HPDE6-E6E7 (cell line): ENCODE measurements around the gene TTC24.

Experiments used
- DNase-seq: peaks from one replicate; pipeline ENCODE4 v3.0.0; 2011; ENCODE audit warnings: missing footprints; ENCODE audit errors: extremely low spot score

The TTC24 gene

DNA sequence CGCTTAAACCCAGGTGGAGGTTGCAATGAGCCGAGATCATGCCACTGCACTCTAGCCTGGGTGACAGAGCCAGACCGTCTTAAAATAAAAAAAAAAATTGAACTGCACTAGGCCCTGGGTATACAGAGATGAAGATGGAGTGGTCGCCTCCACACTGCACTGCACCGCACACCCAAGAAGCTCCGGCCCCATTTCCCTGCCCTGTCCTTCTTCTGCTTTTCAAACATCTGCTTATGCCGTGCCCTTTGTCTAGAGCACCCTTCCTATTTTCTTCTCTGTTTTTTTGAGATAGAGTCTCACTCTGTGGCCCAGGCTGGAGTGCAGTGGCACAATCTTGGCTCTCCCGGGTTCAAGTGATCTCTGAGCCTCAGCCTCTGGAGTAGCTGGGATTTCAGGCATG is 24.6 kb upstream of the TTC24 start:
- DNase-seq = no peak

GRCh38 chr1:156555715-156556114 is 23.8 kb upstream of the TTC24 start:
- DNase-seq = no peak

- no peak for DNase-seq
These were observed 23.2 kb upstream of the TTC24 start for GRCh38 chr1:156556354-156556753.

DNA sequence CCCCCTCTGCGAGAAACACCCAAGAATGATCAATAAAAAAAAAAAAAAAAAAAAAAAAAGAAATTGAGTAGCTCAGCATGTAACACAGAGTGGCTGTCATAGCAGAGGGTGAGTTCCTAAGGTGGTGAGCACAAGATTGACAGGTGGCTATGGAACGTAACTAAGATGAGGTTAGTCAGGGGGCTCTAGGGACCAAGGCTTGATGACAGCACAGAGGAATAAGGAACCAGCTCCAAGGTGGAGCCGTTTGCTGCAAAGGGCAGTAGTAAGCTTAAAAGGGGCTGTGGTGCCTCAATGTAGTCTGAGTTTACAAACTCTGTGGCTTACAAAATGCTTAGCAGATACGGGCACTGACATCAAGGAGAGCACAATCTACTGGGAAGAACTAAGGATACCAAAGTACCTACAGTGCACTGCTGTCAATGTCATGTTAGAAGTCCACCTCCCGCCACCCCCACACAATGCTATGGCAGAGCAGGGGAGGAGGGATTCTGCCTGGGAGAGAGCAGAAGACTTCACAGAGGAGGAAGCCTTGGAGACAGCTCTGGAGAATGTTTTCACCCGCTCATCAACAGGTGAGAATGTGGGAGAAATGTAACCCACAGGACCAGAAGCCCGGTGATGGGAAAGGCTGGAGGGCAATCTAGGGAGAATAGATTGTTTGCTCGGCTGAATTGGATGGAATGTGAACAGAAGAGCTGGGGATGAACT is 20.3 kb upstream of the TTC24 start:
- no peak for DNase-seq

DNA sequence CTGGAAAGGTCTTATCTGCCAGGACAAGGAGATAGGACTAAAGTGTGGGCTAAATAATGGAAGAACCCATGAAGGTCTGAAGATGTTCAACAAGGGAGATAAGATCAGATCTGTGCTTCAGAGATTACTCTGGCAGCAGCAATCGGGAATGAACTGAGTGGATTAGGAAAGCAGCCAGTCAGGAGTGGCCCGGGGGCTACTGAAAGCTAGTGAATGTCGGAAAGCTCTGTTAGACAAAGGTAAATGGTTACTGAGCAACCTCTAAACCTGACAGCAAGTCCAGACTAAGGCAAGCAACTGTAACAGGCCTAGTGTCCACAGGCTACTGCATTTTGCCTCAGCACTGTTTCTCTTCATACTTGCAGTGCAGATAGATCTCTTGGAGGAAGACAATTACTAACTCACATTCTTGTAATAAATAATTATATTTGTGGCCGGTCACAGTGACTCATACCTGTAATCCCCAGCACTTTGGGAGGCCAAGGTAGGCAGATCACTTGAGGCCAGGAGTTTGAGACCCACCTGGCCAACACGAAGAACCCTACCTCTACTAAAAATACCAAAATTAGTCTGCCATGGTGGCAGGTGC is 19.6 kb upstream of the TTC24 start:
- DNase-seq = no peak

DNA sequence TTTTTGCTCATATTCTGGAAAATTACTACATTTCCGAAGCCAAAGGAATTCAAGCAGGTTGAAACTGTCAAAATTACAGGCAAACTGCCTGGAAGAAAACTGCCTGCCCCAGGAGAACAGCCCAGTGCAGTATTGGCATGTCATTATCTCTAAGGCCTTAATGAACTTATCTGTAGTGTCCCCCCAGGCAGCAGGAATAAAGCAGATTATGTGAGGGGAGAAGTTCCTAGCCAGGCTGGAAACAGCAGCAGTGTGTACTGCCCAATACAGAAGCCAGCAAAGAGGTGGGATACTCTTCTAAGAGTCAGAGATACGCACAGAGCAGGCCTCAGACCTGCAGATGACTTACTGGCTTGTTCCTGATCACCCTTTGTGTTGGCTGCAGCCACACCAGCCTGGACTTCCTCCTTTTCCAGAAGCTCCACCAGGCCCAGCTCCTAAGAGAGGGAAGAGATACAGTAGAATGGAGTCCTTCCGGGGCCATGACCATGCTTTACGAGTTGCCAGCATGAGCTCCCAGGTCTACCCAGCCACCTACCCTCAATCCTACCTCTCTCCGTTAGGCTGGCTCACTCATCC is 18.8 kb upstream of the TTC24 start:
- no peak for DNase-seq

DNA sequence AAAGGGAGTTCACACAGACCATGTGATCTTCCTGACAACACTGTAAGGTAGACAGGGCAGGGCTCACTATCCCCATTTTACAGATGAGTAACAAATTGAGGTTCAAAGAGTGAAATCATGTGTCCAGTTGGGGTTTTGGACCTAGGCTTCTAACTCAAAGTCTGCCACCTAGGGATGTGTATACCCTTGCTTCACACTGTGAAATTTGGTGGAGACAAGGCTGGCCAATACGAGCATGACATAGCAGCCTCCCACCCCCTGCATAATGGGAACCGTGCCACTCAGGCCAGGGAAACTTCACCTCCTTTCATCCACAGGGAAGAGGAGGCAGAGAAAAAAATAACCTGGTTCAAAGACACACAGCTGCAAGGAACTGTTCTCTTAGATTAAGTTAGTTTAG is 14.0 kb upstream of the TTC24 start:
- DNase-seq = no peak

DNA sequence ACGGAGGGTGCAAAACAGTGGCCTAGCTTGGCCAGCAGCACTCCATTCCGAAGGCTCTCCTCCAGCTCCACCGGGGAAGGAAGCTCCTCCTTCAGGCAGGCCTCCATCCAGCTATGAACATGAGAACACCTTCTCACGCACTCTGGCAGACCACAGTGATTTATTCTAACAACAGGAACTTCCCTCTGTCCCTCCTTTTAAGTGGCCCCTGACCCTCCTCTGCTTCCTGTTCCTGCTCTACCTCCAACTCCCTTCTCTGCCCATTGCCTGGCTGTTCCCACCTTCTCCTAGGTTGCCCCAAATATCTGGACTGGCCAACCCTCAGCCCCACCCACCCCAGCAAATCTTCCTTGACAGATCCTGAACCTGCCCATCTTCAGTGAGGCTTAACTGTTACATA is 13.1 kb upstream of the TTC24 start:
- no peak for DNase-seq

DNA sequence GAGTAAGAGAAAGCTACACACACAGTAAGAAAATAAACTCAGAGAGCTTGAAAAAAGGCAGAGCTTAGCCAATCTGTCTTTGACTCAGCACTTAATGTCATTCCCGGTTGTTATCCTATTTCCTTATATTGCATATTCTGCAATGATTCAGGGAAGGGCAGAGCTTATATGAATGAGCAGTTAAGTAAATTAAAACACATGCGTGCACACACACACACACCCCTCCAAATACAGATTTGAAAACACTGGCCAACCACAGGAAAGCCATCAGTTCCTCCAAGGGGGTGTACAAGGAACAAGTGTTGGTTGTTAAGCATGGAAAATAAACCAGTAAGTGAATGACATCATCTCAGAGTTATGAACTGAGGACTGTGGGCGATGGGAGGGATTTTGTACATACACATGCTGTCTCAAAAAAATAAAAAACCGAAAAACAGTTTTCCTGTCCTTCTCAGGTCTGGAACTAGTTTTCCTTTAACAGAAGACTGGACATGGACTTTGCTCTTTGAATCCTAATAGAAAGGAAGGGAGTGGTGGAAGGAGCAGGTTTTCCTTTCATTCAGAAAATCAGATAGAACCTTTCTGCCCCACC is 8.2 kb upstream of the TTC24 start:
- peak; percentile 44 for DNase-seq

DNA sequence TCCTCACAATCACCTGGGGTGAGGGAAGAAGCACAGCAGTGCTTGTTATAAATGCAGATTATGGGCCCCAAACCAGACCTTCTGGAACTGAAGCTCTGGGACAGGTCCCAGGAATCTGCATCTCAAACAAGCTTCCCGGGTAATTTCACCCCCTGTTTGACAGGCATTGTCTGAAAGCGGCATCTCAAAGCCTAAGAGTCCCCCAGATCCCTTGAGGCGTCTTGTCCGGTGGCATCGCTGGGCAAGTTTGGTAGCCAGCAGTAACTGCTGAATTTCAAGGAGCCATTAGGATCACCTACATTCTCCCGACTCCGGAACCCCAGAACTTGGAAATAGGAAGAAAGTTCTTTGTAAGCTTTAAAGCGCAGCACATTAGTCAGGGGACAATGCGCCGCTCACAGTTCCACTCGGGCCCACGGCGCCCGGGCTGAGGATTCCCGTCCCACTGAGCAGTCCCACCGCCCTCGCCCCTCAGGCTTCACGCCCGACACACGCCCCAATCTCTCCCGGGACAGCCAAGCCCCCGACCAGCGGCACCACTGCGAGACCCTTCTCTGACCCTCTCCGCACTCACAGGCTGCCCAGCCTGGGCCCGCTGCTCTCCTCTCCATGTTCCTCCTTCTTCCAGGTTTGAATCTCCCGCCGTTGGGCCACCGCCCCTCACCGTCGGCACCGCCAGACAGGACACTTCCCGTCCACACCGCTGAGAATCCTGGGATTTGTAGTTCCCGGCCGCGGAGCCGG is 7.4 kb upstream of the TTC24 start, which contains the start of gene IQGAP3:
TSS of gene IQGAP3 (minus strand) at position 647 of the 744 bp plus-strand sequence. CDS start at position 611, 36 bp downstream.
- peak; percentile 97 for DNase-seq

- no peak for DNase-seq
These were observed 6.9 kb upstream of the TTC24 start for GRCh38 chr1:156572663-156573018.

DNA sequence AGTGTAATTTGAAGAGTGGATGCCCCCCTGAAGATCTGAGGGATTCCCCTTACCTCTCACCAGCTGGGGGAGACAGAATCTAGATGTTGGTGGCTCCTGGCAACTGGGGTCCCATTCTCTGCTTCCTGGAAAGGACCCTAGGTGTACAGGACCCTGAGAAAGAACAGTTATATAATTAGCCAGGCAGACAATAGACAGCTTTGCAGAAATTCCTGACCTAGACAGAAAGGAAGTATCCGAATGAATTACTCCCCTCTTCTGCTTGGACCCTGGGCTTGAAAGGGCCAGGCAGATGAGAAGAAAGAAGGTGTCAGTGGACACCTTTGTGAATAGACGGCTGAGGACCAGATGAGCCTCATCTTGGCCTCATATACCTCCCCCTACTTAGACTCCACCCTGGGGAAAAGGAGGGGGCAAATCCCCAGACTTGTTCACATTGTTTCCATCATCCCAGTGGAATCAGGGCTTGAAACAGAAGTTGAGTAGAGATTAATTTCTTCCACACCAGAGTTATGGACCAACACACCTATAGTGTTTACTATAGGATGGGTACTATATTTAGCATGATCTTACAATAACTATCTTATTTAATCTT is 5.4 kb upstream of the TTC24 start:
- no peak for DNase-seq

GRCh38 chr1:156577550-156577949 is 2.0 kb upstream of the TTC24 start:
- no peak for DNase-seq

DNA sequence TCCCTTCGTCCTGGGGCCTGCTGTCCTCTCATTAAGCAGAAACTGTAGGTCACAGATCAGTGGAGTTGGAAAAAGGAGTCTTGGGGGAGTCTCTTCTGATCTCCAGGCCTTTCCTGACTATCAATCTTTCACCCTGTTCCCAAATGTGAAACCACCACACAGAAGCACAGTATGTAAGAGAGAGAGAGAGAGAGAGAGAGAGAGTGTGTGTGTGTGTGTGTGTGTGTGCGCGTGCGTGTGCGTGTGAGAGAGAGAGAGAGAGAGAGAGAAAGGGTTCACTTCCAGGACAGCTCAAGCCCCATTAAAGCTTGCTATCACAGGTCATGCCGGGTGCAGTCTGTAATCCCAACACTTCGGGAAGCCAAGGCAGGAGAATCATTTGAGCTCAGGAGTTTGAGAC is 1.5 kb upstream of the TTC24 start:
- DNase-seq = no peak

- no peak for DNase-seq
These were observed 2.3 kb downstream of the TTC24 start for GRCh38 chr1:156581661-156582387.

- no peak for DNase-seq
These were observed 3.0 kb downstream of the TTC24 start for GRCh38 chr1:156582388-156583017.

DNA sequence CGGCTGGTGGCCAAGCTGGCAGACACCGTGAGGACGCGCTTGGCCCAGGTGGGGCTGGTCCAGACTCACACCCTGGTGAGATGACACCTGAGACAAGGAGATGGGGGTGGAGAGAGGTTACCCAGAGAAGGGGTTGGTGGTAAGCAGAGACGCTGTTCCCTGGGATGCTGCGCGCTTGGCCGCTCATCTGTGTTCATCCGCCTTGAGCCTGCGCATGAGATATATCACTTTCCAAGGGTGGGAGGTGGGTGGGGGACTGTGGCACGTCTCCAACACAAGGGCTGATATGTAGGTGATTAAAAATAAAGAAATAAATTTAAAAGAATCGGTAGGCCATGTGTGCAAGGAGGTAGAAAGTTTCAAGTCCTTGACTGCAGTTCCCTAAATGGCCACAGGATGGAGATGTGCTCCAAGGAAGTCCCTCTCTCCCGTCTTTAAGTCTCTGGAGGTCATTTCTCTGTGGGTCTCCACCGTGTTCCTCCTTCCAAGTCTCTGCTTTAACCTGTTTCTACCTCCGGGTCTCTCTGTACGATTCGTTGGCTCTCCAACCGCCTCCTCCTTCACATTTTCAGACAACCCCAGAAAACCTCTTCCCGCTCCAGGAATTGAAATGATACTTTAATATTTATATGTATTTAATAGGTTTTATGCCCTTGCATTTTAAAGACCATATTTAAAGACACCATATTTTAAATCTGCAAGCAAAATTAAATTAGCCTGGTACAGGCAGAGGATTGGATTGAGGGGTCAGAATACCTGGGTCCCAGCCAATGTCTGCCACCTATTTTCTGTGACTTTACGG is 4.5 kb downstream of the TTC24 start:
- DNase-seq = peak; percentile 63

DNA sequence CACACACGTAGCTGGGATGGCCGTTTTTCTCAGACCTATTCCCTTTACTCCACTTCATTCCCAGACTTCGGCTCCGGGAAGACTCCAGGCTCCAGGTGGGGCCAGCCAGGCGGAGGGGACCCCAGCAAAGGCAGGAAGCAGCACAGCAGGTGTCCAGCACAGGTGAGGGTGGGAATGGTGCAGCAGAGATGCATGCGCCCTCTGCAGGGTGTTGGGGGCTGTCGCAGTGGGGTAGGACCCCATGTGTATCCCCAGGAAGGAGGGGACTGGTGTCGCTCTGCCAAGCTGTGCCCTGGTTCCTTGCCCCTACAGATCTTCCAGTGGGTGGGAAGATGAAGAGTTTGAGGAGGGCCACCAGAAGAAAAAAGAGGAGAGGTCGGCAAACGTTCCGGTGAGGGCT is 5.3 kb downstream of the TTC24 start:
- DNase-seq = peak; percentile 28

GRCh38 chr1:156586323-156586722 is 6.8 kb downstream of the TTC24 start:
- DNase-seq = no peak
